Stimulated activated CD8-positive, alpha-beta memory T cell treated with anti-CD3 and anti-CD28 coated beads, Interleukin-12 subunit alpha, Interleukin-12 subunit beta, amount 100 ng/mL, for 24 hours (primary cell): ENCODE data around the gene WDR93.
"Not testable (repeated sequence)": the region's sequence is repeated elsewhere in the genome, so short reads cannot be mapped to it uniquely, and the experiment has no call there.

Source experiments
- DNase-seq: peaks from one replicate; pipeline ENCODE4 v3.0.0-alpha.2; 2020; ENCODE audit errors: extremely low read depth

The WDR93 gene

GRCh38 chr15:89685995-89686394 lies 4.6 kb upstream of the WDR93 start:
- DNase-seq: no peak

- DNase-seq: no peak
These were observed 4.1 kb upstream of the WDR93 start for GRCh38 chr15:89686522-89686921.

- DNase-seq: not testable (repeated sequence)
These were observed 708 bp upstream of the WDR93 start for GRCh38 chr15:89689930-89690275.

GRCh38 chr15:89693091-89693490 lies 2.5 kb downstream of the WDR93 start:
- DNase-seq: no peak

- DNase-seq: no peak
These were observed 3.1 kb downstream of the WDR93 start for GRCh38 chr15:89693696-89694095.

- no peak for DNase-seq
These were observed 4.6 kb downstream of the WDR93 start for GRCh38 chr15:89695198-89695597.

- DNase-seq: no peak
These were observed 13.8 kb downstream of the WDR93 start for GRCh38 chr15:89704411-89704810.

- no peak for DNase-seq
These were observed 17.0 kb downstream of the WDR93 start for GRCh38 chr15:89707577-89707976.

- DNase-seq: no peak
These were observed 24.2 kb downstream of the WDR93 start for GRCh38 chr15:89714775-89715174.

- DNase-seq: no peak
These were observed 32.4 kb downstream of the WDR93 start for GRCh38 chr15:89723031-89723430.

GRCh38 chr15:89724621-89725020 lies 34.0 kb downstream of the WDR93 start:
- DNase-seq: no peak

- no peak for DNase-seq
These were observed 34.5 kb downstream of the WDR93 start for GRCh38 chr15:89725064-89725463.

GRCh38 chr15:89728254-89728653 lies 37.6 kb downstream of the WDR93 start:
- no peak for DNase-seq

GRCh38 chr15:89731275-89731674 lies 40.7 kb downstream of the WDR93 start:
- DNase-seq: no peak

GRCh38 chr15:89732451-89733172 lies 42.0 kb downstream of the WDR93 start:
- no peak for DNase-seq

GRCh38 chr15:89735773-89736172 lies 45.2 kb downstream of the WDR93 start:
- DNase-seq: no peak

GRCh38 chr15:89740137-89740536 lies 49.5 kb downstream of the WDR93 start:
- no peak for DNase-seq

GRCh38 chr15:89743011-89743410 lies 52.4 kb downstream of the WDR93 start:
- no peak for DNase-seq

- no peak for DNase-seq
These were observed 53.0 kb downstream of the WDR93 start for GRCh38 chr15:89743594-89743993.

- DNase-seq: no peak
These were observed 54.5 kb downstream of the WDR93 start for GRCh38 chr15:89745131-89745530.

- DNase-seq: no peak
These were observed 55.2 kb downstream of the WDR93 start for GRCh38 chr15:89745768-89746167.

GRCh38 chr15:89746386-89746780 lies 55.8 kb downstream of the WDR93 start:
- DNase-seq: no peak

- no peak for DNase-seq
These were observed 57.4 kb downstream of the WDR93 start for GRCh38 chr15:89747708-89748682.
